ENCODE measurements around the gene ST7.

Gene ST7

GRCh38 chr7:117229350-117229749 is 276.0 kb downstream of the ST7 start:
- no peak for TF ChIP-seq CTCF (IDR thresholded peaks at IDR 0.05; ENCODE audit: insufficient read depth, low read length, missing control alignments)
- ChIA-PET POLR2A (interaction anchor here (0.8 to 1.1 kb wide), 2 partner anchors 11 to 22 kb away, joined by 3 to 4 read pairs; no protein-coding TSS in a partner anchor), CTCF (interaction anchor here (1.2 to 4.1 kb wide), 4 partner anchors 8 to 168 kb away, joined by 3 to 19 read pairs (median 6); no protein-coding TSS in a partner anchor)
- no peak for DNase-seq (ENCODE audit: low read depth, low spot score)
- no peak overlapping the region for H3K4me3 ChIP-seq (ENCODE audit: low read depth, low read length)

GRCh38 chr7:117230276-117231046 is 277.2 kb downstream of the ST7 start:
- CTCF ChIA-PET: interaction anchor here (0.8 to 4.1 kb wide), 6 partner anchors 9 to 167 kb away, joined by 3 to 19 read pairs (median 4); no protein-coding TSS in a partner anchor
- POLR2A ChIA-PET: no interaction called here
- DNase-seq (ENCODE audit: low read depth, low spot score): peak; percentile 95

GRCh38 chr7:117231047-117231359 is 277.7 kb downstream of the ST7 start:
- ChIA-PET POLR2A (no interaction called here), CTCF (interaction anchor here (0.8 to 4.1 kb wide), 3 partner anchors 13 to 20 kb away, joined by 3 to 19 read pairs (median 4); no protein-coding TSS in a partner anchor)
- H3K4me3 ChIP-seq (ENCODE audit: low read depth, low read length): no peak overlapping the region
- TF ChIP-seq CTCF (IDR thresholded peaks at IDR 0.05; ENCODE audit: insufficient read depth, low read length, missing control alignments): no peak
- no peak for DNase-seq (ENCODE audit: low read depth, low spot score)

More at GRCh38 chr7:117230276-117231046, 277.2 kb downstream of the ST7 start:
- no peak overlapping the region for H3K4me3 ChIP-seq (ENCODE audit: low read depth, low read length)
- TF ChIP-seq CTCF (IDR thresholded peaks at IDR 0.05; ENCODE audit: insufficient read depth, low read length, missing control alignments): no peak

- POLR2A ChIA-PET: no interaction called here
- no peak for TF ChIP-seq CTCF (IDR thresholded peaks at IDR 0.05; ENCODE audit: insufficient read depth, low read length, missing control alignments)
- no peak overlapping the region for H3K4me3 ChIP-seq (ENCODE audit: low read depth, low read length)
Measured at GRCh38 chr7:117237646-117238045, 284.3 kb downstream of the ST7 start.

GRCh38 chr7:117238472-117238871 is 285.2 kb downstream of the ST7 start:
- CTCF ChIA-PET: interaction anchor here (1.4 to 2.0 kb wide), 2 partner anchors 15 to 25 kb away, joined by 3 to 6 read pairs; no protein-coding TSS in a partner anchor
- POLR2A ChIA-PET: no interaction called here
- no peak for DNase-seq (ENCODE audit: low read depth, low spot score)
- no peak for TF ChIP-seq CTCF (IDR thresholded peaks at IDR 0.05; ENCODE audit: insufficient read depth, low read length, missing control alignments)
- no peak overlapping the region for H3K4me3 ChIP-seq (ENCODE audit: low read depth, low read length)

More at GRCh38 chr7:117237646-117238045, 284.3 kb downstream of the ST7 start:
- CTCF ChIA-PET: interaction anchor here (1.0 to 2.0 kb wide), 3 partner anchors 12 to 24 kb away, joined by 3 to 6 read pairs (median 3); no protein-coding TSS in a partner anchor
- no peak for DNase-seq (ENCODE audit: low read depth, low spot score)

- H3K4me3 ChIP-seq (ENCODE audit: low read depth, low read length): no peak overlapping the region
- TF ChIP-seq CTCF (IDR thresholded peaks at IDR 0.05; ENCODE audit: insufficient read depth, low read length, missing control alignments): no peak
- ChIA-PET POLR2A (no interaction called here), CTCF (interaction anchor here (2.0 kb wide), 1 partner anchor 26 kb away, joined by 6 read pairs; no protein-coding TSS in a partner anchor)
- no peak for DNase-seq (ENCODE audit: low read depth, low spot score)
Measured at GRCh38 chr7:117238937-117239336, 285.6 kb downstream of the ST7 start.
